ENCODE data around the gene GUCY2F.

DNA sequence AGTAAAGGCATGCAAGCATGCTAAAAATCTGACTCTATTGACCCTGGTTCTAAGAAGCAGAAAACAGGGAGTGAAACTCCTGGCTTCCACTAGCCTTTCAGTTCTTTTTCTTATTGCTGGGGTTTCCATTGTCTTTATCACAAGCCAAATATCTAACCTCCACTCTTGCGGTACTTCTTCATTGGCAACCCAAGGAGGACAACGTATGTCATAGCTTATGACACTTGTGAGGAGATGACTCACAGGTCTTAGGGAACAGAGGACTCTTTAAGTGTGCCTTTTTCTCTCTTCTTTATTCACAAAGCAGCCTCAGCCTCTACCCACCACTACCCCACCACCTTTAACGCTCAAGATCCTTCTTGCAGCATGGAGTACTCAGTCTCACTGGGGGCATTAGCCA lies 124.2 kb downstream of the GUCY2F start:
- TF ChIP-seq, protein P1, sequence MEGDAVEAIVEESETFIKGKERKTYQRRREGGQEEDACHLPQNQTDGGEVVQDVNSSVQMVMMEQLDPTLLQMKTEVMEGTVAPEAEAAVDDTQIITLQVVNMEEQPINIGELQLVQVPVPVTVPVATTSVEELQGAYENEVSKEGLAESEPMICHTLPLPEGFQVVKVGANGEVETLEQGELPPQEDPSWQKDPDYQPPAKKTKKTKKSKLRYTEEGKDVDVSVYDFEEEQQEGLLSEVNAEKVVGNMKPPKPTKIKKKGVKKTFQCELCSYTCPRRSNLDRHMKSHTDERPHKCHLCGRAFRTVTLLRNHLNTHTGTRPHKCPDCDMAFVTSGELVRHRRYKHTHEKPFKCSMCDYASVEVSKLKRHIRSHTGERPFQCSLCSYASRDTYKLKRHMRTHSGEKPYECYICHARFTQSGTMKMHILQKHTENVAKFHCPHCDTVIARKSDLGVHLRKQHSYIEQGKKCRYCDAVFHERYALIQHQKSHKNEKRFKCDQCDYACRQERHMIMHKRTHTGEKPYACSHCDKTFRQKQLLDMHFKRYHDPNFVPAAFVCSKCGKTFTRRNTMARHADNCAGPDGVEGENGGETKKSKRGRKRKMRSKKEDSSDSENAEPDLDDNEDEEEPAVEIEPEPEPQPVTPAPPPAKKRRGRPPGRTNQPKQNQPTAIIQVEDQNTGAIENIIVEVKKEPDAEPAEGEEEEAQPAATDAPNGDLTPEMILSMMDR (IDR thresholded peaks at IDR 0.05; ENCODE audit: low read depth, low read length, poor library complexity, severe bottlenecking): no peak
- TF ChIP-seq EZH2phosphoT487 (IDR thresholded peaks at IDR 0.05; ENCODE audit: borderline replicate concordance, low read length): no peak

Measured in DOHH2 (cell line).